Endothelial cell (in vitro differentiated cells): ENCODE results near the gene ACVRL1. TPM values are rescaled to one million over a fixed set of nuclear protein-coding genes. Genes with fewer than 3 reads are reported as not detected.
A peak's percentile ranks its signal among the peaks of the same experiment; 100 is the strongest.

Experiments
- DNase-seq: peaks from one replicate; pipeline ENCODE4 v3.0.0; 2021; ENCODE audit warnings: low spot score
- H3K27ac Mint-ChIP-seq: one replicate; pipeline ENCODE4 v1.8.0; 2021; ENCODE audit warnings: mixed read lengths, inconsistent platforms; ENCODE audit not compliant: unreplicated experiment
- H3K27me3 Mint-ChIP-seq: one replicate; pipeline ENCODE4 v1.8.0; 2021; ENCODE audit warnings: mild to moderate bottlenecking, moderate library complexity, mixed read lengths, inconsistent platforms; ENCODE audit not compliant: unreplicated experiment
- H3K36me3 Mint-ChIP-seq: one replicate; pipeline ENCODE4 v1.8.0; 2021; ENCODE audit warnings: mild to moderate bottlenecking, low read depth, mixed read lengths, inconsistent platforms; ENCODE audit not compliant: unreplicated experiment
- H3K4me1 Mint-ChIP-seq: one replicate; pipeline ENCODE4 v1.8.0; 2021; ENCODE audit warnings: mild to moderate bottlenecking, mixed read lengths, inconsistent platforms; ENCODE audit not compliant: unreplicated experiment
- H3K4me3 Mint-ChIP-seq: one replicate; pipeline ENCODE4 v1.8.0; 2021; ENCODE audit warnings: mild to moderate bottlenecking, mixed read lengths, inconsistent platforms; ENCODE audit not compliant: unreplicated experiment
- H3K9me3 Mint-ChIP-seq: one replicate; pipeline ENCODE4 v1.8.0; 2021; ENCODE audit warnings: mixed read lengths, inconsistent platforms; ENCODE audit not compliant: unreplicated experiment
- CTCF ChIP-seq: fragments of 200-600 bp; sonication (generic); IDR thresholded peaks from one replicate; pipeline ENCODE4 v1.5.0; 2021; ENCODE audit warnings: antibody characterized with exemption; ENCODE audit not compliant: unreplicated experiment
- total RNA-seq: library from RNA; stranded (reverse); fragmentation: NEBNext Ultra II Directional; extraction: Animal tissue kit (Norgen Biotek cat#: 25700); gene quantifications from one replicate; pipeline ENCODE4 v1.2.1, GENCODE V29; 2021; ENCODE audit not compliant: unreplicated experiment

The ACVRL1 gene
- total RNA-seq, 1 donor from 2014 or later = 395 TPM

- Mint-ChIP-seq H3K36me3 (peaks cover 19% of the 10 kb centered on the region), H3K27me3 (peaks cover 6% of the 10 kb centered on the region), H3K9me3 (no peaks in the 10 kb centered on the region), H3K27ac (no peak overlapping the region), H3K4me3 (peak overlapping the region; percentile 16), H3K4me1 (peaks cover 31% of the 10 kb centered on the region)
- no peak for DNase-seq
- TF ChIP-seq CTCF = no peak
Observed at GRCh38 chr12:51954561-51955361, 47.5 kb downstream of the ACVRL1 start.

GRCh38 chr12:51955702-51956101 lies 48.4 kb downstream of the ACVRL1 start:
- Mint-ChIP-seq H3K27ac (no peak overlapping the region), H3K4me1 (peaks cover 34% of the 10 kb centered on the region), H3K9me3 (no peaks in the 10 kb centered on the region), H3K27me3 (peaks cover 6% of the 10 kb centered on the region), H3K36me3 (peaks cover 16% of the 10 kb centered on the region), H3K4me3 (no peak overlapping the region)
- no peak for DNase-seq
- TF ChIP-seq CTCF = no peak

- H3K27ac Mint-ChIP-seq = no peak overlapping the region
- no peak for DNase-seq
- H3K9me3 Mint-ChIP-seq = no peaks in the 10 kb centered on the region
- H3K4me1 Mint-ChIP-seq = peaks cover 40% of the 10 kb centered on the region
- no peak overlapping the region for H3K4me3 Mint-ChIP-seq
- peaks cover 6% of the 10 kb centered on the region for H3K36me3 Mint-ChIP-seq
- TF ChIP-seq CTCF = no peak
- H3K27me3 Mint-ChIP-seq = peaks cover 2% of the 10 kb centered on the region
Observed at GRCh38 chr12:51958542-51958941, 51.2 kb downstream of the ACVRL1 start.

- no peak for DNase-seq
- no peak overlapping the region for H3K4me3 Mint-ChIP-seq
- peaks cover 33% of the 10 kb centered on the region for H3K4me1 Mint-ChIP-seq
- H3K9me3 Mint-ChIP-seq = no peaks in the 10 kb centered on the region
- no peak overlapping the region for H3K27ac Mint-ChIP-seq
- peaks cover 2% of the 10 kb centered on the region for H3K27me3 Mint-ChIP-seq
- TF ChIP-seq CTCF = no peak
- H3K36me3 Mint-ChIP-seq = peaks cover 6% of the 10 kb centered on the region
Observed at GRCh38 chr12:51959211-51959610, 51.9 kb downstream of the ACVRL1 start.

- Mint-ChIP-seq H3K27ac (no peak overlapping the region), H3K36me3 (peaks cover 10% of the 10 kb centered on the region), H3K4me3 (no peak overlapping the region)
Observed at GRCh38 chr12:51959921-51960320, 52.6 kb downstream of the ACVRL1 start.

More at GRCh38 chr12:51959921-51960320, 52.6 kb downstream of the ACVRL1 start:
- no peaks in the 10 kb centered on the region for H3K9me3 Mint-ChIP-seq
- H3K27me3 Mint-ChIP-seq = peaks cover 2% of the 10 kb centered on the region
- DNase-seq = no peak
- TF ChIP-seq CTCF = no peak
- H3K4me1 Mint-ChIP-seq = peaks cover 26% of the 10 kb centered on the region
